HepG2 (cell line): Measurements from ENCODE around the gene ZCCHC17. TPM values are rescaled to one million over a fixed set of nuclear protein-coding genes. Genes with fewer than 3 reads are reported as not detected.

Experiments
- MAF1 ChIP-seq: sonication (generic); formaldehyde crosslinking; IDR thresholded peaks from 2 replicates; pipeline ENCODE4 v1.5.0; 2020; ENCODE audit warnings: missing genetic modification reagents, borderline replicate concordance
- MTF2 ChIP-seq: sonication (generic); formaldehyde crosslinking; IDR thresholded peaks from 2 replicates; pipeline ENCODE4 v1.5.0; 2020; ENCODE audit warnings: missing genetic modification reagents, borderline replicate concordance
- NBN ChIP-seq: fragments of 450-650 bp; conservative IDR thresholded peaks from 2 replicates; pipeline ENCODE4 v1.6.1; 2017
- NCOA2 ChIP-seq: sonication (generic); formaldehyde crosslinking; IDR thresholded peaks from 2 replicates; pipeline ENCODE4 v1.8.0; 2022; ENCODE audit warnings: inconsistent platforms
- PLRG1 ChIP-seq: fragments of 450-650 bp; conservative IDR thresholded peaks from 2 replicates; pipeline ENCODE4 v1.6.1; 2016
- SMC3 ChIP-seq: IDR thresholded peaks from 2 replicates; pipeline ENCODE4 v1.6.1; 2011; ENCODE audit warnings: low read length, improper control_type of control experiment
- SP5 ChIP-seq: IDR thresholded peaks from 2 replicates; pipeline ENCODE4 v1.6.1; 2016; ENCODE audit warnings: low read depth, borderline replicate concordance
- SRF ChIP-seq: IDR thresholded peaks from 2 replicates; pipeline ENCODE4 v1.6.1; 2011; ENCODE audit warnings: mild to moderate bottlenecking, low read depth, low read length, moderate library complexity
- SSRP1 ChIP-seq: IDR thresholded peaks from 2 replicates; pipeline ENCODE4 v1.6.1; 2016; ENCODE audit warnings: control low read depth
- ZC3H13 ChIP-seq: sonication (generic); formaldehyde crosslinking; IDR thresholded peaks from 2 replicates; pipeline ENCODE4 v1.8.1; 2023; ENCODE audit warnings: mild to moderate bottlenecking, missing genetic modification reagents, moderate library complexity
- ZC3H4 ChIP-seq: sonication (generic); formaldehyde crosslinking; IDR thresholded peaks from 2 replicates; pipeline ENCODE4 v1.4.0; 2020; ENCODE audit warnings: missing genetic modification reagents, borderline replicate concordance
- ZNF256 ChIP-seq: sonication (generic); formaldehyde crosslinking; conservative IDR thresholded peaks from 2 replicates; pipeline ENCODE4 v1.4.0; 2020; ENCODE audit warnings: missing genetic modification reagents
- ZNF446 ChIP-seq: sonication (generic); formaldehyde crosslinking; IDR thresholded peaks from 2 replicates; pipeline ENCODE4 v1.5.0; 2020; ENCODE audit warnings: mild to moderate bottlenecking, missing genetic modification reagents
- ZNF501 ChIP-seq: sonication (generic); formaldehyde crosslinking; IDR thresholded peaks from 2 replicates; pipeline ENCODE4 v1.5.1; 2020; ENCODE audit warnings: mild to moderate bottlenecking, moderate library complexity, missing genetic modification reagents
- ZNF547 ChIP-seq: sonication (generic); formaldehyde crosslinking; IDR thresholded peaks from 2 replicates; pipeline ENCODE4 v1.5.1; 2020; ENCODE audit warnings: mild to moderate bottlenecking, missing genetic modification reagents
- ZNF552 ChIP-seq: sonication (generic); formaldehyde crosslinking; IDR thresholded peaks from 2 replicates; pipeline ENCODE4 v1.9.0; 2022; ENCODE audit warnings: missing genetic modification reagents, mild to moderate bottlenecking, borderline replicate concordance
- ZNF607 ChIP-seq: sonication (generic); formaldehyde crosslinking; IDR thresholded peaks from 2 replicates; pipeline ENCODE4 v1.5.1; 2020; ENCODE audit warnings: missing genetic modification reagents, mild to moderate bottlenecking, borderline replicate concordance
- ZNF792 ChIP-seq: IDR thresholded peaks from 2 replicates; pipeline ENCODE4 v1.6.1; 2016
- polyA plus RNA-seq, 8 experiments: library from polyadenylated mRNA; depleted of rRNA in 3 of 8; stranded (reverse) in 7 of 8; unstranded in 1 of 8; fragments of >200 nt; fragmentation: Illumina TruSeq in 4 of 8; extraction: Trizol in 4 of 8; gene quantifications; 2 replicates each; pipeline versions ENCODE4 v1.2.1 to v1.2.3, GENCODE V29; 2011 to 2016; ENCODE audit warnings: low read depth in 4 of 8, missing spikeins in 1 of 8, mixed read lengths in 1 of 8; ENCODE audit not compliant: insufficient read depth in 1 of 8
- total RNA-seq, 5 experiments: library from RNA; depleted of rRNA; stranded (reverse); fragments of >200 nt; fragmentation: Illumina TruSeq; extraction: Trizol; gene quantifications; 2 replicates each; pipeline ENCODE4 v1.2.3, GENCODE V29; 2016; ENCODE audit warnings: low read depth in 1 of 5
- TF ChIP-seq, protein P1 (sequence below): sonication (generic); formaldehyde crosslinking; IDR thresholded peaks from 2 replicates; pipeline ENCODE4 v1.8.1; 2023; ENCODE audit warnings: missing genetic modification reagents, inconsistent platforms, borderline replicate concordance
- TF ChIP-seq, protein P2 (sequence below): sonication (generic); formaldehyde crosslinking; IDR thresholded peaks from 2 replicates; pipeline ENCODE4 v1.8.0; 2022; ENCODE audit warnings: missing genetic modification reagents, mild to moderate bottlenecking, moderate library complexity, borderline replicate concordance
- TF ChIP-seq, protein P3 (sequence below): sonication (generic); formaldehyde crosslinking; conservative IDR thresholded peaks from 2 replicates; pipeline ENCODE4 v1.8.0; 2022; ENCODE audit warnings: mild to moderate bottlenecking, moderate library complexity, missing genetic modification reagents
- TF ChIP-seq, protein P4 (sequence below): IDR thresholded peaks from 2 replicates; pipeline ENCODE4 v1.6.1; 2016; ENCODE audit warnings: missing compliant biosample characterization, missing genetic modification reagents, borderline replicate concordance
- TF ChIP-seq, protein P5 (sequence below): sonication (generic); formaldehyde crosslinking; IDR thresholded peaks from 2 replicates; pipeline ENCODE4 v1.4.0; 2020; ENCODE audit warnings: missing genetic modification reagents

Gene ZCCHC17
- total and polyA plus RNA-seq, 2 of the 13 experiments (the other 11 are each of a cell fraction or from before 2014, with no cell fraction given), result 20.5 to 53.0 TPM

DNA sequence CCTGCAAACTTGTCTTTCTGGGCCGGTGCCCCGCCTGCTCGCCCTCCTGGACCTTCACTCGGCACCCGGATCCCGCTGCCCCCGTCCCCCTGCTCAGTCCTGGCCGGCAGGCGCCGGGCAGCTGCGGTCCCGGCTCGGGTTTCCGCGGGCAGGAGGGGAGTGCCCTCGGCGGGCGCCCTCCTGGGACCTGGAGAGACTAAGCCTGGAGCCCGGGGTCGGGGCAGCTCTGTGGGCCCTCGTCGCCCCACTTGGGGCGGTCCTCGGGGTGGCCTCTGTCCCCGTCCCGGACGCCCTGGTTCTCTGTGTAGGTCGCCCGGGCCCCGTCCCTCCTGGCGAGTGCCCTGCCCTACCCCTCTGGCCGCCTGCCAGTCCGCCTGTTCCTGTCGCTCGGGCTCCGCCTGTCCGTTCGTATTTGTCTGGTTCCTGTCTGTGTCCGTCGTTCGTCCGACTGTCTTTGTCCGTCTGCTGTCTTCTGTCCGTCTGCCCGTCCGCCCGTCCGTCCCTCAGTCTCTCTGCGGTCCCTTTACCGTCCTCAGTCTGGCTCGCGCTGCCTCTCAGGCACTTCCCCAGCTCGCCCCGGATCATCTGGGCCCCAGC is 116.7 kb downstream of the ZCCHC17 start (continued):
- TF ChIP-seq ZNF547 (CRISPR knock-in tag), result no peak; the same call in 1 of the 2 replicates
- TF ChIP-seq ZNF256 (CRISPR knock-in tag), result no peak
- peak; percentile 60; the same call in 1 of the 2 replicates for TF ChIP-seq ZNF501 (CRISPR knock-in tag)
- TF ChIP-seq ZNF607 (CRISPR knock-in tag), result 0 out of 2 replicates have a peak, but pooled peaks have one; percentile 10
- TF ChIP-seq, protein P1, sequence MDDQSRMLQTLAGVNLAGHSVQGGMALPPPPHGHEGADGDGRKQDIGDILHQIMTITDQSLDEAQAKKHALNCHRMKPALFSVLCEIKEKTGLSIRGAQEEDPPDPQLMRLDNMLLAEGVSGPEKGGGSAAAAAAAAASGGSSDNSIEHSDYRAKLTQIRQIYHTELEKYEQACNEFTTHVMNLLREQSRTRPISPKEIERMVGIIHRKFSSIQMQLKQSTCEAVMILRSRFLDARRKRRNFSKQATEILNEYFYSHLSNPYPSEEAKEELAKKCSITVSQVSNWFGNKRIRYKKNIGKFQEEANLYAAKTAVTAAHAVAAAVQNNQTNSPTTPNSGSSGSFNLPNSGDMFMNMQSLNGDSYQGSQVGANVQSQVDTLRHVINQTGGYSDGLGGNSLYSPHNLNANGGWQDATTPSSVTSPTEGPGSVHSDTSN, result no peak
- no peak for TF ChIP-seq ZC3H4
- TF ChIP-seq NBN, result no peak
- TF ChIP-seq, protein P2, sequence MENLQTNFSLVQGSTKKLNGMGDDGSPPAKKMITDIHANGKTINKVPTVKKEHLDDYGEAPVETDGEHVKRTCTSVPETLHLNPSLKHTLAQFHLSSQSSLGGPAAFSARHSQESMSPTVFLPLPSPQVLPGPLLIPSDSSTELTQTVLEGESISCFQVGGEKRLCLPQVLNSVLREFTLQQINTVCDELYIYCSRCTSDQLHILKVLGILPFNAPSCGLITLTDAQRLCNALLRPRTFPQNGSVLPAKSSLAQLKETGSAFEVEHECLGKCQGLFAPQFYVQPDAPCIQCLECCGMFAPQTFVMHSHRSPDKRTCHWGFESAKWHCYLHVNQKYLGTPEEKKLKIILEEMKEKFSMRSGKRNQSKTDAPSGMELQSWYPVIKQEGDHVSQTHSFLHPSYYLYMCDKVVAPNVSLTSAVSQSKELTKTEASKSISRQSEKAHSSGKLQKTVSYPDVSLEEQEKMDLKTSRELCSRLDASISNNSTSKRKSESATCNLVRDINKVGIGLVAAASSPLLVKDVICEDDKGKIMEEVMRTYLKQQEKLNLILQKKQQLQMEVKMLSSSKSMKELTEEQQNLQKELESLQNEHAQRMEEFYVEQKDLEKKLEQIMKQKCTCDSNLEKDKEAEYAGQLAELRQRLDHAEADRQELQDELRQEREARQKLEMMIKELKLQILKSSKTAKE (CRISPR knock-in tag), result peak; percentile 46; the same call in 1 of the 2 replicates
- no peak for TF ChIP-seq SP5
- TF ChIP-seq NCOA2, result no peak
- TF ChIP-seq SSRP1, result no peak
- TF ChIP-seq SMC3, result no peak
- peak; percentile 78; the same call in 1 of the 2 replicates for TF ChIP-seq ZC3H13 (CRISPR knock-in tag)
- TF ChIP-seq, protein P3, sequence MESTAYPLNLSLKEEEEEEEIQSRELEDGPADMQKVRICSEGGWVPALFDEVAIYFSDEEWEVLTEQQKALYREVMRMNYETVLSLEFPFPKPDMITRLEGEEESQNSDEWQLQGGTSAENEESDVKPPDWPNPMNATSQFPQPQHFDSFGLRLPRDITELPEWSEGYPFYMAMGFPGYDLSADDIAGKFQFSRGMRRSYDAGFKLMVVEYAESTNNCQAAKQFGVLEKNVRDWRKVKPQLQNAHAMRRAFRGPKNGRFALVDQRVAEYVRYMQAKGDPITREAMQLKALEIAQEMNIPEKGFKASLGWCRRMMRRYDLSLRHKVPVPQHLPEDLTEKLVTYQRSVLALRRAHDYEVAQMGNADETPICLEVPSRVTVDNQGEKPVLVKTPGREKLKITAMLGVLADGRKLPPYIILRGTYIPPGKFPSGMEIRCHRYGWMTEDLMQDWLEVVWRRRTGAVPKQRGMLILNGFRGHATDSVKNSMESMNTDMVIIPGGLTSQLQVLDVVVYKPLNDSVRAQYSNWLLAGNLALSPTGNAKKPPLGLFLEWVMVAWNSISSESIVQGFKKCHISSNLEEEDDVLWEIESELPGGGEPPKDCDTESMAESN, result no peak
- no peak for TF ChIP-seq PLRG1
- TF ChIP-seq MTF2 (CRISPR knock-in tag), result no peak
- TF ChIP-seq, protein P4, sequence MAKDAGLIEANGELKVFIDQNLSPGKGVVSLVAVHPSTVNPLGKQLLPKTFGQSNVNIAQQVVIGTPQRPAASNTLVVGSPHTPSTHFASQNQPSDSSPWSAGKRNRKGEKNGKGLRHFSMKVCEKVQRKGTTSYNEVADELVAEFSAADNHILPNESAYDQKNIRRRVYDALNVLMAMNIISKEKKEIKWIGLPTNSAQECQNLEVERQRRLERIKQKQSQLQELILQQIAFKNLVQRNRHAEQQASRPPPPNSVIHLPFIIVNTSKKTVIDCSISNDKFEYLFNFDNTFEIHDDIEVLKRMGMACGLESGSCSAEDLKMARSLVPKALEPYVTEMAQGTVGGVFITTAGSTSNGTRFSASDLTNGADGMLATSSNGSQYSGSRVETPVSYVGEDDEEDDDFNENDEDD (CRISPR knock-in tag), result no peak
- no peak for TF ChIP-seq ZNF792 (CRISPR knock-in tag)
- TF ChIP-seq SRF, result no peak
- no peak for TF ChIP-seq ZNF552 (CRISPR knock-in tag)
- no peak for TF ChIP-seq ZNF446
- no peak for TF ChIP-seq MAF1 (CRISPR knock-in tag)
- TF ChIP-seq, protein P5, sequence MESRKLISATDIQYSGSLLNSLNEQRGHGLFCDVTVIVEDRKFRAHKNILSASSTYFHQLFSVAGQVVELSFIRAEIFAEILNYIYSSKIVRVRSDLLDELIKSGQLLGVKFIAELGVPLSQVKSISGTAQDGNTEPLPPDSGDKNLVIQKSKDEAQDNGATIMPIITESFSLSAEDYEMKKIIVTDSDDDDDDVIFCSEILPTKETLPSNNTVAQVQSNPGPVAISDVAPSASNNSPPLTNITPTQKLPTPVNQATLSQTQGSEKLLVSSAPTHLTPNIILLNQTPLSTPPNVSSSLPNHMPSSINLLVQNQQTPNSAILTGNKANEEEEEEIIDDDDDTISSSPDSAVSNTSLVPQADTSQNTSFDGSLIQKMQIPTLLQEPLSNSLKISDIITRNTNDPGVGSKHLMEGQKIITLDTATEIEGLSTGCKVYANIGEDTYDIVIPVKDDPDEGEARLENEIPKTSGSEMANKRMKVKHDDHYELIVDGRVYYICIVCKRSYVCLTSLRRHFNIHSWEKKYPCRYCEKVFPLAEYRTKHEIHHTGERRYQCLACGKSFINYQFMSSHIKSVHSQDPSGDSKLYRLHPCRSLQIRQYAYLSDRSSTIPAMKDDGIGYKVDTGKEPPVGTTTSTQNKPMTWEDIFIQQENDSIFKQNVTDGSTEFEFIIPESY (CRISPR knock-in tag), result no peak
